Endodermal cell (in vitro differentiated cells): Measurements from ENCODE around the gene ZNF275. TPM values are rescaled to one million over a fixed set of nuclear protein-coding genes. Genes with fewer than 3 reads are reported as not detected.

Experiments used
- DNase-seq: peaks from one replicate; pipeline ENCODE4 v3.0.0-alpha.2; 2017
- H3K27ac ChIP-seq: 2 replicates; pipeline ENCODE4 v1.5.1; 2013; ENCODE audit warnings: mild to moderate bottlenecking, low read depth, low read length, moderate library complexity
- H3K27me3 ChIP-seq: 2 replicates; pipeline ENCODE4 v1.6.1; 2013; ENCODE audit warnings: mild to moderate bottlenecking, low read length, moderate library complexity; ENCODE audit not compliant: insufficient read depth, control insufficient read depth, poor library complexity, severe bottlenecking
- H3K36me3 ChIP-seq: 2 replicates; pipeline ENCODE4 v1.7.0; 2013; ENCODE audit warnings: mild to moderate bottlenecking, low read length, moderate library complexity; ENCODE audit not compliant: control insufficient read depth, insufficient read depth
- H3K4me1 ChIP-seq: one replicate; pipeline ENCODE4 v1.7.0; 2013; ENCODE audit warnings: low read length; ENCODE audit not compliant: control insufficient read depth, insufficient read depth
- H3K4me3 ChIP-seq: 2 replicates; pipeline ENCODE4 v1.5.1; 2013; ENCODE audit warnings: mild to moderate bottlenecking, low read length, moderate library complexity
- H3K9ac ChIP-seq: 2 replicates; pipeline ENCODE4 v1.6.1; 2013; ENCODE audit warnings: mild to moderate bottlenecking, low read length, moderate library complexity; ENCODE audit not compliant: poor library complexity, severe bottlenecking; ENCODE audit errors: extremely low read depth
- H3K9me3 ChIP-seq: 2 replicates; pipeline ENCODE4 v1.6.1; 2013; ENCODE audit warnings: mild to moderate bottlenecking, low read length, moderate library complexity; ENCODE audit not compliant: control insufficient read depth
- H3K27ac Mint-ChIP-seq: 2 replicates; pipeline ENCODE4 v1.8.0; 2020; ENCODE audit warnings: mixed read lengths
- H3K27me3 Mint-ChIP-seq: 2 replicates; pipeline ENCODE4 v1.8.0; 2021; ENCODE audit warnings: mild to moderate bottlenecking, mixed read lengths; ENCODE audit not compliant: insufficient read depth
- H3K36me3 Mint-ChIP-seq: 2 replicates; pipeline ENCODE4 v1.8.0; 2020; ENCODE audit warnings: low read depth, mixed read lengths
- H3K4me1 Mint-ChIP-seq: 2 replicates; pipeline ENCODE4 v1.8.0; 2020; ENCODE audit warnings: mixed read lengths
- H3K4me3 Mint-ChIP-seq: 2 replicates; pipeline ENCODE4 v1.8.0; 2020; ENCODE audit warnings: mild to moderate bottlenecking, moderate library complexity, mixed read lengths
- H3K9me3 Mint-ChIP-seq: 2 replicates; pipeline ENCODE4 v1.8.0; 2020; ENCODE audit warnings: mild to moderate bottlenecking, mixed read lengths
- CTCF ChIP-seq: fragments of 200-600 bp; sonication (generic); conservative IDR thresholded peaks from 2 replicates; pipeline ENCODE4 v1.5.0; 2021; ENCODE audit warnings: antibody characterized with exemption, mild to moderate bottlenecking
- WGBS, 2 experiments: methylation state at CpG; one replicate each; pipeline versions ENCODE4 v1.1.5 to v1.1.7; 2013; ENCODE audit warnings: missing lambda C conversion rate in 2 of 2, mixed read lengths in 1 of 2; ENCODE audit not compliant: insufficient coverage in 1 of 2, insufficient read length in 1 of 2; 5-methylcytosine and 5-hydroxymethylcytosine counted together
- total RNA-seq, 2 donors: library from RNA; stranded (reverse); fragmentation: NEBNext Ultra II Directional in 1 of 2; extraction: Animal tissue kit (Norgen Biotek cat#: 25700) in 1 of 2; gene quantifications; 2 replicates in 1 of 2; 3 replicates in 1 of 2; pipeline ENCODE4 v1.2.1, GENCODE V29; 2021

The ZNF275 gene
- total RNA-seq, 2 donors from 2014 or later = 11.0 to 12.6 TPM

GRCh38 chrX:153342762-153343558 lies 9.0 kb downstream of the ZNF275 start:
- WGBS, 2 experiments = 89 to 92% methylated on average over 4 to 7 of the region's 9 CpGs
- no peak for DNase-seq

GRCh38 chrX:153343674-153344073 lies 9.7 kb downstream of the ZNF275 start:
- Mint-ChIP-seq H3K27ac (no peak overlapping the region), H3K4me1 (no peaks in the 10 kb centered on the region), H3K27me3 (no peaks in the 10 kb centered on the region), H3K36me3 (peaks cover 61% of the 10 kb centered on the region), H3K4me3 (no peak overlapping the region), H3K9me3 (peaks cover 86% of the 10 kb centered on the region)
- Histone ChIP-seq H3K27ac (no peak overlapping the region), H3K4me1 (no peaks in the 10 kb centered on the region), H3K4me3 (no peak overlapping the region), H3K9me3 (no peaks in the 10 kb centered on the region), H3K27me3 (no peaks in the 10 kb centered on the region), H3K9ac (no peak overlapping the region), H3K36me3 (peaks cover 29% of the 10 kb centered on the region)
- 78 to 100% methylated on average over 2 of the region's 2 CpGs for WGBS, 2 experiments
- DNase-seq = no peak
- TF ChIP-seq CTCF = no peak

More at GRCh38 chrX:153342762-153343558, 9.0 kb downstream of the ZNF275 start:
- Mint-ChIP-seq H3K4me3 (no peak overlapping the region), H3K9me3 (peaks cover 87% of the 10 kb centered on the region), H3K27me3 (no peaks in the 10 kb centered on the region), H3K4me1 (no peaks in the 10 kb centered on the region), H3K36me3 (peaks cover 60% of the 10 kb centered on the region), H3K27ac (no peak overlapping the region)
- no peak overlapping the region for H3K9ac ChIP-seq
- H3K9me3 ChIP-seq = no peaks in the 10 kb centered on the region
- H3K4me3 ChIP-seq = no peak overlapping the region
- H3K4me1 ChIP-seq = no peaks in the 10 kb centered on the region
- peaks cover 32% of the 10 kb centered on the region for H3K36me3 ChIP-seq
- no peak for TF ChIP-seq CTCF
- no peak overlapping the region for H3K27ac ChIP-seq
- no peaks in the 10 kb centered on the region for H3K27me3 ChIP-seq

- H3K27me3 ChIP-seq = no peaks in the 10 kb centered on the region
- H3K36me3 ChIP-seq = peaks cover 25% of the 10 kb centered on the region
- no peak overlapping the region for H3K4me3 ChIP-seq
- Mint-ChIP-seq H3K36me3 (peaks cover 47% of the 10 kb centered on the region), H3K4me3 (no peak overlapping the region), H3K9me3 (peaks cover 81% of the 10 kb centered on the region), H3K4me1 (peaks cover 5% of the 10 kb centered on the region), H3K27ac (no peak overlapping the region), H3K27me3 (no peaks in the 10 kb centered on the region)
- no peak overlapping the region for H3K27ac ChIP-seq
- no peak for DNase-seq
- no peaks in the 10 kb centered on the region for H3K4me1 ChIP-seq
- H3K9ac ChIP-seq = no peak overlapping the region
- TF ChIP-seq CTCF = no peak
- H3K9me3 ChIP-seq = no peaks in the 10 kb centered on the region
- WGBS, 2 experiments = 94 to 95% methylated on average over 10 to 38 of the region's 38 CpGs
Observed at GRCh38 chrX:153347530-153347929, 13.6 kb downstream of the ZNF275 start.
